ENCODE data around the gene ERGIC1. TPM values are rescaled to one million over a fixed set of nuclear protein-coding genes. Genes with fewer than 3 reads are reported as not detected.
A peak's percentile ranks its signal among the peaks of the same experiment; 100 is the strongest.

Gene ERGIC1
- total and polyA plus RNA-seq, 2 of the 13 experiments (the other 11 are each of a cell fraction or from before 2014, with no cell fraction given), result 78.5 to 184 TPM

- TF ChIP-seq, protein P1, sequence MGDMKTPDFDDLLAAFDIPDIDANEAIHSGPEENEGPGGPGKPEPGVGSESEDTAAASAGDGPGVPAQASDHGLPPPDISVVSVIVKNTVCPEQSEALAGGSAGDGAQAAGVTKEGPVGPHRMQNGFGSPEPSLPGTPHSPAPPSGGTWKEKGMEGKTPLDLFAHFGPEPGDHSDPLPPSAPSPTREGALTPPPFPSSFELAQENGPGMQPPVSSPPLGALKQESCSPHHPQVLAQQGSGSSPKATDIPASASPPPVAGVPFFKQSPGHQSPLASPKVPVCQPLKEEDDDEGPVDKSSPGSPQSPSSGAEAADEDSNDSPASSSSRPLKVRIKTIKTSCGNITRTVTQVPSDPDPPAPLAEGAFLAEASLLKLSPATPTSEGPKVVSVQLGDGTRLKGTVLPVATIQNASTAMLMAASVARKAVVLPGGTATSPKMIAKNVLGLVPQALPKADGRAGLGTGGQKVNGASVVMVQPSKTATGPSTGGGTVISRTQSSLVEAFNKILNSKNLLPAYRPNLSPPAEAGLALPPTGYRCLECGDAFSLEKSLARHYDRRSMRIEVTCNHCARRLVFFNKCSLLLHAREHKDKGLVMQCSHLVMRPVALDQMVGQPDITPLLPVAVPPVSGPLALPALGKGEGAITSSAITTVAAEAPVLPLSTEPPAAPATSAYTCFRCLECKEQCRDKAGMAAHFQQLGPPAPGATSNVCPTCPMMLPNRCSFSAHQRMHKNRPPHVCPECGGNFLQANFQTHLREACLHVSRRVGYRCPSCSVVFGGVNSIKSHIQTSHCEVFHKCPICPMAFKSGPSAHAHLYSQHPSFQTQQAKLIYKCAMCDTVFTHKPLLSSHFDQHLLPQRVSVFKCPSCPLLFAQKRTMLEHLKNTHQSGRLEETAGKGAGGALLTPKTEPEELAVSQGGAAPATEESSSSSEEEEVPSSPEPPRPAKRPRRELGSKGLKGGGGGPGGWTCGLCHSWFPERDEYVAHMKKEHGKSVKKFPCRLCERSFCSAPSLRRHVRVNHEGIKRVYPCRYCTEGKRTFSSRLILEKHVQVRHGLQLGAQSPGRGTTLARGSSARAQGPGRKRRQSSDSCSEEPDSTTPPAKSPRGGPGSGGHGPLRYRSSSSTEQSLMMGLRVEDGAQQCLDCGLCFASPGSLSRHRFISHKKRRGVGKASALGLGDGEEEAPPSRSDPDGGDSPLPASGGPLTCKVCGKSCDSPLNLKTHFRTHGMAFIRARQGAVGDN (CRISPR knock-in tag; IDR thresholded peaks at IDR 0.05), result peak; percentile 39; the same call in 1 of the 2 replicates
- TF ChIP-seq TP53 (CRISPR knock-in tag; conservative IDR thresholded peaks at IDR 0.05) (no peak), GATAD1 (CRISPR knock-in tag; IDR thresholded peaks at IDR 0.05) (0 out of 2 replicates have a peak, but pooled peaks have one; percentile 9), TERF1 (CRISPR knock-in tag; IDR thresholded peaks at IDR 0.05) (no peak), NFIB (CRISPR knock-in tag; IDR thresholded peaks at IDR 0.05; ENCODE audit: borderline replicate concordance) (no peak), RFXAP (CRISPR knock-in tag; IDR thresholded peaks at IDR 0.05; ENCODE audit: borderline replicate concordance) (no peak), KDM5A (IDR thresholded peaks at IDR 0.05; ENCODE audit: borderline replicate concordance, low read length) (no peak), AGO1 (IDR thresholded peaks at IDR 0.05; ENCODE audit: low read depth, low read length, poor library complexity, severe bottlenecking) (no peak), KLF13 (CRISPR knock-in tag; IDR thresholded peaks at IDR 0.05) (no peak), ZFP36 (IDR thresholded peaks at IDR 0.05; ENCODE audit: borderline replicate concordance, low read depth, low read length, partially characterized antibody) (no peak), ZNF616 (CRISPR knock-in tag; IDR thresholded peaks at IDR 0.05; ENCODE audit: low read depth) (0 out of 2 replicates have a peak, but pooled peaks have one; percentile 42), ZNF367 (CRISPR knock-in tag; IDR thresholded peaks at IDR 0.05; ENCODE audit: borderline replicate concordance) (no peak), FOXM1 (CRISPR knock-in tag; IDR thresholded peaks at IDR 0.05) (no peak), PHB2 (IDR thresholded peaks at IDR 0.05; ENCODE audit: partially characterized antibody) (no peak), ZFP36L1 (CRISPR knock-in tag; IDR thresholded peaks at IDR 0.05) (no peak; the same call in 1 of the 2 replicates), CCDC6 (CRISPR knock-in tag; IDR thresholded peaks at IDR 0.05) (peak; percentile 70; the same call in 1 of the 2 replicates), KDM3A (CRISPR knock-in tag; IDR thresholded peaks at IDR 0.05; ENCODE audit: low read depth) (no peak; the same call in 1 of the 2 replicates), ZBTB25 (CRISPR knock-in tag; IDR thresholded peaks at IDR 0.05) (no peak), ZFX (CRISPR knock-in tag; IDR thresholded peaks at IDR 0.05; ENCODE audit: low read depth) (peak; percentile 39; the same call in 1 of the 2 replicates), KDM2A (CRISPR knock-in tag; IDR thresholded peaks at IDR 0.05; ENCODE audit: borderline replicate concordance, low read depth) (0 out of 2 replicates have a peak, but pooled peaks have one; percentile 16), NR2F1 (CRISPR knock-in tag; IDR thresholded peaks at IDR 0.05) (peak in 1 of 2 experiments; percentile 19; a peak in 1 of 4 replicates)
Observed at GRCh38 chr5:172832383-172833315, 1.4 kb upstream of the ERGIC1 start (continued).
